Measurements from ENCODE around the gene VPS45.

DNA sequence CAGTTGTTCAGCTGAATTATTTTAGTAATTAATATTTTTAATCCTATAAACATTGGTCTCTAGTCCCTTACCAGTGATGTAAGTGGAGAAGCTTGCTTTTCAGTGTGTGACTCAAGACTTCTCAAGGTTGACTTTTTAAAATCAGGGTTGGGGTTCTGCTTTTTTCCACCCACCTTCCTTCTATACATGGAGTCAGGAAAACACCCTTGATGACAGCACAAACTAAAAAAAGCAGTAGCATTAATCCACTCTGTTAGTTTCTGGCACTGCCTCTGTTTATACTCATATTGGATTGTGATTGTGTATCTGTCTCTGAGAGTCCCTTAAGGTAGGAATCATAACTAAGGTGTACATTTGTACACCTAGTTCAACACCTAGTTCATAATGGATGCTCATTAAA, 73.9 kb downstream of the VPS45 start:
- no peak for TF ChIP-seq EZH2 (IDR thresholded peaks at IDR 0.05)
- TF ChIP-seq POLR2AphosphoS5 (IDR thresholded peaks at IDR 0.05; ENCODE audit: borderline replicate concordance, low read depth, low read length): no peak
- no peak for TF ChIP-seq FOXP2 (optimal IDR thresholded peaks at IDR 0.05; ENCODE audit: control extremely low read depth, extremely low read length, insufficient read depth)

Measured in SK-N-MC (cell line).